NB4 (cell line): ENCODE measurements around the gene PAK5.
A peak's percentile ranks its signal among the peaks of the same experiment; 100 is the strongest.

Source experiments
- DNase-seq: peaks from one replicate; pipeline ENCODE4 v3.0.0; 2010; ENCODE audit warnings: low read depth
- H3K4me3 ChIP-seq: one replicate; pipeline ENCODE4 v1.5.1; 2011; ENCODE audit warnings: mild to moderate bottlenecking, low read depth, low read length, moderate library complexity
- MYC ChIP-seq: IDR thresholded peaks from 2 replicates; pipeline ENCODE4 v1.6.1; 2011; ENCODE audit warnings: low read depth, low read length
- POLR2A ChIP-seq: IDR thresholded peaks from 2 replicates; pipeline ENCODE4 v1.6.1; 2011; ENCODE audit warnings: mild to moderate bottlenecking; ENCODE audit not compliant: insufficient read length; ENCODE audit errors: extremely low read depth
- TF ChIP-seq, protein P1 (sequence below): IDR thresholded peaks from 2 replicates; pipeline ENCODE4 v1.6.1; 2011; ENCODE audit warnings: low read depth, low read length
- TF ChIP-seq, protein P2 (sequence below): IDR thresholded peaks from one replicate; pipeline ENCODE4 v1.5.1; 2012; ENCODE audit warnings: low read depth, low read length

The PAK5 gene

GRCh38 chr20:9499126-9499899, 339.6 kb downstream of the PAK5 start:
- H3K4me3 ChIP-seq = no peak overlapping the region
- no peak for DNase-seq
- TF ChIP-seq, protein P1, sequence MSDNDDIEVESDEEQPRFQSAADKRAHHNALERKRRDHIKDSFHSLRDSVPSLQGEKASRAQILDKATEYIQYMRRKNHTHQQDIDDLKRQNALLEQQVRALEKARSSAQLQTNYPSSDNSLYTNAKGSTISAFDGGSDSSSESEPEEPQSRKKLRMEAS = no peak
- TF ChIP-seq MYC (no peak), POLR2A (no peak)

- H3K4me3 ChIP-seq = no peak overlapping the region
- TF ChIP-seq, protein P1 = no peak
- TF ChIP-seq POLR2A (no peak), MYC (no peak)
- TF ChIP-seq, protein P2, sequence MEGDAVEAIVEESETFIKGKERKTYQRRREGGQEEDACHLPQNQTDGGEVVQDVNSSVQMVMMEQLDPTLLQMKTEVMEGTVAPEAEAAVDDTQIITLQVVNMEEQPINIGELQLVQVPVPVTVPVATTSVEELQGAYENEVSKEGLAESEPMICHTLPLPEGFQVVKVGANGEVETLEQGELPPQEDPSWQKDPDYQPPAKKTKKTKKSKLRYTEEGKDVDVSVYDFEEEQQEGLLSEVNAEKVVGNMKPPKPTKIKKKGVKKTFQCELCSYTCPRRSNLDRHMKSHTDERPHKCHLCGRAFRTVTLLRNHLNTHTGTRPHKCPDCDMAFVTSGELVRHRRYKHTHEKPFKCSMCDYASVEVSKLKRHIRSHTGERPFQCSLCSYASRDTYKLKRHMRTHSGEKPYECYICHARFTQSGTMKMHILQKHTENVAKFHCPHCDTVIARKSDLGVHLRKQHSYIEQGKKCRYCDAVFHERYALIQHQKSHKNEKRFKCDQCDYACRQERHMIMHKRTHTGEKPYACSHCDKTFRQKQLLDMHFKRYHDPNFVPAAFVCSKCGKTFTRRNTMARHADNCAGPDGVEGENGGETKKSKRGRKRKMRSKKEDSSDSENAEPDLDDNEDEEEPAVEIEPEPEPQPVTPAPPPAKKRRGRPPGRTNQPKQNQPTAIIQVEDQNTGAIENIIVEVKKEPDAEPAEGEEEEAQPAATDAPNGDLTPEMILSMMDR = no peak
- DNase-seq = peak; percentile 35
Observed at GRCh38 chr20:9498322-9498721, 340.6 kb downstream of the PAK5 start.

GRCh38 chr20:9496155-9496554, 342.7 kb downstream of the PAK5 start:
- TF ChIP-seq, protein P1 = no peak
- TF ChIP-seq POLR2A = no peak
- TF ChIP-seq, protein P2 = no peak
- TF ChIP-seq MYC = no peak
- no peak overlapping the region for H3K4me3 ChIP-seq
- no peak for DNase-seq

DNA sequence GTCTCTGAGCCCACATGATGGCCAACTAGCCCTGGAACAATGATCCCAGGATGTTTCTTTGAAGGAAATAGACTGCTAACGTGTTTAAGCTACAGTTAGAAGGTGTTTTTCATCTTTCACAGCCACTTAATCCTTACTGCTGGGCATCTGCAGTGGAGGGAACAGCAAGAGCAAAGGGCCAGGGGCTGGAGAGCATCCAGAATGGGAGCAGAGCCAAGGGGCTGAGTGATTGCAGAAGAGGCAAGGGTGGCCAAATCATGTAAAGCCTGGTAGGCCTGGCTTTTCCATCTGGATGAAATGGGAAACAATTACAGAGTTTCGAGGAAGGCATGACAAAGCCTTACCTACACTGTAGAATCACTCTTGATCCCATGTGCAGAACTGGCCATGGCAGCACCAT, 343.2 kb downstream of the PAK5 start:
- no peak overlapping the region for H3K4me3 ChIP-seq
- TF ChIP-seq, protein P1 = no peak
- TF ChIP-seq POLR2A (no peak), MYC (no peak)
- TF ChIP-seq, protein P2 = no peak
- DNase-seq = no peak

DNA sequence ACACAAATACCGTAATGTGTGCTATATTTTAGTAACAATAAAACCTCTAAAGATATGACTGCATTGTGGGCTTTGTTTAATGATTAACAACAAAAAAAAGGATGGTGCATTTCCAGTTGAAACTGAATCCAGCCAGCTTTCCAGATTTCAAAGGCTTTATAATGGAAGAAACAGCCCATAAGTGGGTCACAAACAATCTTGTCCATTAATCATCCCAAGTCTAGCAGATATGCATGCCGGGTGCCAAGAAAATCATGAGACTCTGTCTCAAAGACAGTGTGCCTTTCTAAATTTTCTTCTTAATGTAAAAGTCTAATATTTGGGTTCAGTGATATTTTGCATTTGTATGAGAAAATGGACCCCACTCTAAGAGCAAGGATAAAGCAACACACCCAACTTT, 345.1 kb downstream of the PAK5 start:
- no peak for DNase-seq
- H3K4me3 ChIP-seq = no peak overlapping the region
- TF ChIP-seq, protein P2 = no peak
- TF ChIP-seq POLR2A (no peak), MYC (no peak)
- TF ChIP-seq, protein P1 = no peak

DNA sequence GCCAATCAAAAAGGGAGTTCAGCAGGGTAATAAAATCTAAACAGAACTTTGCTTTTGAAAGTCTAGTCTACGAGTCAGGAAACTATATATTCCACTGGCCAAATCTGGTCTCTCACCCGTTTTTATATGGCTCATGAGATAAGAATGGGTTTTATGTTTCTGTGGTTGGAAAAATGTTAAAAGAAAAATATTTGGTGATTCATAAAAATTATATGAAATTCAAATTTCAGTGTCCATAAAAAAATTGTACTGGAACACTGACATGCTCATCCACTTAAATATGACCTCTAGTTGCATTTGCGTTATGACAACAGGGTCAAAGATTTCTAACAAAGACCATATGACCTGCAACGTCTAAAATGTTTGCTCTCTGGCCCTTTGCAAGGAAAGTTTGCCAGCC, 346.8 kb downstream of the PAK5 start:
- no peak for TF ChIP-seq POLR2A
- TF ChIP-seq, protein P2 = no peak
- TF ChIP-seq, protein P1 = no peak
- no peak for TF ChIP-seq MYC
- H3K4me3 ChIP-seq = no peak overlapping the region
- DNase-seq = no peak
